LNCaP clone FGC (cell line): ENCODE data around the gene NUFIP2.

ENCODE experiments used
- DNase-seq: peaks from one replicate; pipeline ENCODE4 v3.0.0-alpha.2; 2011; ENCODE audit warnings: low read depth
- H3K4me3 ChIP-seq: 2 replicates; pipeline ENCODE4 v1.5.1; 2011; ENCODE audit warnings: mild to moderate bottlenecking, low read depth, low read length, control low read depth
- TF ChIP-seq, protein P1 (sequence below): IDR thresholded peaks from 2 replicates; pipeline ENCODE4 v1.5.1; 2012; ENCODE audit warnings: mild to moderate bottlenecking; ENCODE audit not compliant: control insufficient read depth, insufficient read depth; ENCODE audit errors: extremely low read depth

Gene NUFIP2

DNA sequence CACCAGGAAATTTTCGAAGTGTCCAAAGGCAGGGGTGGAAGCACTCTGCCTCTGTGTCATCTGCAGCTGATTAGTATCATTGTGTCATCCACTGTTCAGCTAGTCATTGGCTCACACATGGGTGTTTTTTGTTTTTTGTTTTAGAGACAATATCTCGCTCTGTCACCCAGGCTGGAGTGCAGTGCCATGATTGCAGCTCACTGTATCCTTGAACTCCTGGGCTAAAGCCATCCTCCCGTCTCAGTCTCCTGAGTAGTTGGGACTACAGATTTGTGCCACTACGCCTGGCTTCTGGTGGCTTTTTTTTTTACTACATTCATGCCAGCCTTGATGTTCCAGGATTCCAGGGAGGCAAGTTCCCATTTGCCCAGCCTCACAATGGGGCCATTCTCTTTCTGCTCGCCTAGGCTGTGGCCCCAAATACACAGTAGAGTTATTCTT, 81.2 kb downstream of the NUFIP2 start:
- no peak for DNase-seq

DNA sequence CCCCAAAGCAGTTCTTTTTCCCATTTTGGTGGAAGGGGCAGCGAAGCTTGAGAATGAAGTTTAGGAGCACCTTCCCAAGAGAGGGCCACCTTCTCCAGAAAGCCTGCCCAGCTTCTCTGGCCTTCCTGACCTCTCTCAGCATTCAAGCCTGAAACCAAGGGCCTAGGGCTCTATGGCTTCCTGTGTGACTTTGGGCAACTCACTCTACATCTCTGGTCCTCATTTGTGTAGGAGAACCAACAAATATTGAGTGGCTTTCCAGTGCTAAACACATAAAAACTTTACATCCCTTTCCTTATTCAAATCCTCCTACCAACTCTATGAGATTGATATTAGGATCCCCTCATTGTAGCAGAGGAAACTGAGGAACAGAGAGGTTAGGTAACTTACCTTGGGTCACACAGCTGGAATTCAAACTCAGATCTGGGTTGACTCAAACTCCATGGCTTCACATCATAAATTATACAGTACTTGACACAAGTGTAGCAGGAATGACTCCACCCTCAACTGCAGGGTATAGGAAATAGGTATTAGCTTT, 81.8 kb downstream of the NUFIP2 start:
- no peak overlapping the region for H3K4me3 ChIP-seq
- TF ChIP-seq, protein P1, sequence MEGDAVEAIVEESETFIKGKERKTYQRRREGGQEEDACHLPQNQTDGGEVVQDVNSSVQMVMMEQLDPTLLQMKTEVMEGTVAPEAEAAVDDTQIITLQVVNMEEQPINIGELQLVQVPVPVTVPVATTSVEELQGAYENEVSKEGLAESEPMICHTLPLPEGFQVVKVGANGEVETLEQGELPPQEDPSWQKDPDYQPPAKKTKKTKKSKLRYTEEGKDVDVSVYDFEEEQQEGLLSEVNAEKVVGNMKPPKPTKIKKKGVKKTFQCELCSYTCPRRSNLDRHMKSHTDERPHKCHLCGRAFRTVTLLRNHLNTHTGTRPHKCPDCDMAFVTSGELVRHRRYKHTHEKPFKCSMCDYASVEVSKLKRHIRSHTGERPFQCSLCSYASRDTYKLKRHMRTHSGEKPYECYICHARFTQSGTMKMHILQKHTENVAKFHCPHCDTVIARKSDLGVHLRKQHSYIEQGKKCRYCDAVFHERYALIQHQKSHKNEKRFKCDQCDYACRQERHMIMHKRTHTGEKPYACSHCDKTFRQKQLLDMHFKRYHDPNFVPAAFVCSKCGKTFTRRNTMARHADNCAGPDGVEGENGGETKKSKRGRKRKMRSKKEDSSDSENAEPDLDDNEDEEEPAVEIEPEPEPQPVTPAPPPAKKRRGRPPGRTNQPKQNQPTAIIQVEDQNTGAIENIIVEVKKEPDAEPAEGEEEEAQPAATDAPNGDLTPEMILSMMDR: no peak
- DNase-seq: no peak

More for the DNA sequence above, 81.2 kb downstream of the NUFIP2 start:
- no peak overlapping the region for H3K4me3 ChIP-seq
- TF ChIP-seq, protein P1: no peak

DNA sequence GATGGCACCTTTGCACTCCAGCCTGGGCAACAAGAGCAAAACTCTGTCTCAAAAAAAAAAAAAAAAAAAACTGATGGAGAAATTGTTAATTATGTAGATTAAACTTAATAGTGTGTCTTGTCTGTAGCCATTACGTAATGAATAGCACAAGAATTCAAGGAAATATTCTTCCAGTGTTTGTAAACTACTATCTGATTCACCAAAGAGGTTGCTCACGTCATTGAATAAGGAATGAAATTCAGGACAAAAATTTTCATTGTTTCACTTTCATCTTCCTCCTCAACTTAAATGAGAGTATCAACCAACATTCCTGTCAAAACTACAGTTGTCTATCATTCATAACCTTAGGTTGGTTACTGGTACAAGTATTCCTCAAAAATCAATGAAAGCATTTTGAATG, 83.1 kb downstream of the NUFIP2 start:
- DNase-seq: no peak
- TF ChIP-seq, protein P1: no peak
- no peak overlapping the region for H3K4me3 ChIP-seq

DNA sequence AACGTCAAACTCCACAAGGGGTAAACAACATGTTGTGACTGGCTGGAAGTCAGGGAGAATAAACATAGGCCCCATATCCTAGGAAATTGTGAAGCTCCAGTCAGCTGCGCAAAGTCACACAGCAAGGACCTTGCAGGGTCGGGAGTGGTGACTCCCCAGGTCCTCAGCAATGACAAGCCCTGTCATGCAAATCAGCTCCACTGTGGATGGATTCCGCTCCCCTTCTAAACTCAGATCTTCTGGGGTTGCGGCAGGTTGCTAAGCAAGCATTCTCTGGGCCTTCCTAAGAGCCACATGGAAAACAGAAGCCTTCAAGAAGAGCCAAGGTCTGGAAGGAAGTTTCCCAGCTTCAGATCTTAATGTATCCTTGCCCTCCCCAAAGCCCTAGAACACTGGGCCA, 84.9 kb downstream of the NUFIP2 start:
- TF ChIP-seq, protein P1: no peak
- no peak for DNase-seq
- H3K4me3 ChIP-seq: no peak overlapping the region

DNA sequence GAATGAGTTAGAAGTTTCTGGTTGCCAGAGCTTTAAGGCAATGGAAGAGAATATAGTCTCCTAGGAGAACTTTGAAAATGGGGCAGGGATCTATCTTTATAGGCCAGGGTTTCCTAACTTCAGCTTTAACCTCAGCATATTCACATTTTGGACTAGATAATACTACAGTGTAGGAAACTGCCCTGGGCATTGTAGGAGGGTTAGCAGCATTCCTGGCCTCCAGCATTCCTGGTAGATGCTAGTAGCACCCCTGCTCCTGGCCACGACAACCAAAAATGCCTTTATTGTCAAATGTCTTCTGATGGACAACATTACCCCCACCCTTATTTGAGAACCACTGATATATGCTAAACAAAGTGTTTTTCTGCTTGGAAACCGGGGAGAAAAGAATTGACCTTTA, 86.0 kb downstream of the NUFIP2 start:
- no peak overlapping the region for H3K4me3 ChIP-seq
- TF ChIP-seq, protein P1: no peak
- no peak for DNase-seq
